ENCODE measurements around the gene HLCS. TPM values are rescaled to one million over a fixed set of nuclear protein-coding genes. Genes with fewer than 3 reads are reported as not detected.

Gene HLCS
- total and polyA plus RNA-seq, 2 donors (not counting 1 experiment from before 2014, with no cell fraction given): 23.1 to 40.0 TPM

GRCh38 chr21:36877741-36878140 lies 88.7 kb downstream of the HLCS start:
- H3K27me3 ChIP-seq (ENCODE audit: control insufficient read depth, insufficient read depth, low read length): no peaks in the 10 kb centered on the region
- no peaks in the 10 kb centered on the region for H3K36me3 ChIP-seq (ENCODE audit: control insufficient read depth, insufficient read depth, low read length)
- H4K20me1 ChIP-seq (ENCODE audit: control insufficient read depth, extremely low read depth, insufficient read depth, low read length): no peaks in the 10 kb centered on the region
- H3K27ac ChIP-seq (ENCODE audit: insufficient read depth, low read length): no peak overlapping the region
- TF ChIP-seq EZH2 (IDR thresholded peaks at IDR 0.05; ENCODE audit: low read length, missing control alignments): no peak
- TF ChIP-seq CTCF (conservative IDR thresholded peaks at IDR 0.05 in 1 of 2, IDR thresholded peaks at IDR 0.05 in 1 of 2; ENCODE audit: low read depth in 1 of 2, low read length in 2 of 2): no peak
- no peaks in the 10 kb centered on the region for H3K79me2 ChIP-seq (ENCODE audit: control insufficient read depth, insufficient read depth, low read length)
- DNase-seq (ENCODE audit: low read depth in 2 of 2): no peak
- H3K9ac ChIP-seq (ENCODE audit: insufficient read depth, low read length): no peak overlapping the region
- H3K4me2 ChIP-seq (ENCODE audit: extremely low read depth, insufficient read depth, low read length): no peak overlapping the region
- no peak overlapping the region for H3K4me3 ChIP-seq (replicated peaks in 1 of 4; ENCODE audit: control extremely low read depth in 1 of 4, insufficient read depth in 1 of 4, low read depth in 3 of 4, low read length in 4 of 4)
- H2AFZ ChIP-seq (ENCODE audit: low read length): no peak overlapping the region
- H3K9me3 ChIP-seq (ENCODE audit: control insufficient read depth, insufficient read depth, low read depth, low read length): no peaks in the 10 kb centered on the region
- H3K4me1 ChIP-seq (ENCODE audit: control insufficient read depth, extremely low read depth, insufficient read depth, low read length): no peaks in the 10 kb centered on the region

- TF ChIP-seq CTCF (conservative IDR thresholded peaks at IDR 0.05 in 1 of 2, IDR thresholded peaks at IDR 0.05 in 1 of 2; ENCODE audit: low read depth in 1 of 2, low read length in 2 of 2) (no peak), EZH2 (IDR thresholded peaks at IDR 0.05; ENCODE audit: low read length, missing control alignments) (no peak)
- Histone ChIP-seq H3K79me2 (ENCODE audit: control insufficient read depth, insufficient read depth, low read length) (no peaks in the 10 kb centered on the region), H3K4me3 (replicated peaks in 1 of 4; ENCODE audit: control extremely low read depth in 1 of 4, insufficient read depth in 1 of 4, low read depth in 3 of 4, low read length in 4 of 4) (no peak overlapping the region), H3K27me3 (ENCODE audit: control insufficient read depth, insufficient read depth, low read length) (no peaks in the 10 kb centered on the region), H3K36me3 (ENCODE audit: control insufficient read depth, insufficient read depth, low read length) (no peaks in the 10 kb centered on the region), H3K9me3 (ENCODE audit: control insufficient read depth, insufficient read depth, low read depth, low read length) (no peaks in the 10 kb centered on the region), H4K20me1 (ENCODE audit: control insufficient read depth, extremely low read depth, insufficient read depth, low read length) (no peaks in the 10 kb centered on the region), H3K4me1 (ENCODE audit: control insufficient read depth, extremely low read depth, insufficient read depth, low read length) (no peaks in the 10 kb centered on the region), H3K9ac (ENCODE audit: insufficient read depth, low read length) (no peak overlapping the region), H3K27ac (ENCODE audit: insufficient read depth, low read length) (no peak overlapping the region), H3K4me2 (ENCODE audit: extremely low read depth, insufficient read depth, low read length) (no peak overlapping the region), H2AFZ (ENCODE audit: low read length) (no peak overlapping the region)
- DNase-seq (ENCODE audit: low read depth in 2 of 2): no peak
These were observed 91.8 kb downstream of the HLCS start for GRCh38 chr21:36874665-36875064.

- H3K9me3 ChIP-seq (ENCODE audit: control insufficient read depth, insufficient read depth, low read depth, low read length): no peaks in the 10 kb centered on the region
- no peaks in the 10 kb centered on the region for H3K27me3 ChIP-seq (ENCODE audit: control insufficient read depth, insufficient read depth, low read length)
- no peaks in the 10 kb centered on the region for H3K36me3 ChIP-seq (ENCODE audit: control insufficient read depth, insufficient read depth, low read length)
- no peak overlapping the region for H3K4me3 ChIP-seq (replicated peaks in 1 of 4; ENCODE audit: control extremely low read depth in 1 of 4, insufficient read depth in 1 of 4, low read depth in 3 of 4, low read length in 4 of 4)
- no peaks in the 10 kb centered on the region for H3K79me2 ChIP-seq (ENCODE audit: control insufficient read depth, insufficient read depth, low read length)
- H3K27ac ChIP-seq (ENCODE audit: insufficient read depth, low read length): no peak overlapping the region
- TF ChIP-seq EZH2 (IDR thresholded peaks at IDR 0.05; ENCODE audit: low read length, missing control alignments) (no peak), CTCF (conservative IDR thresholded peaks at IDR 0.05 in 1 of 2, IDR thresholded peaks at IDR 0.05 in 1 of 2; ENCODE audit: low read depth in 1 of 2, low read length in 2 of 2) (no peak)
- H3K9ac ChIP-seq (ENCODE audit: insufficient read depth, low read length): no peak overlapping the region
- H2AFZ ChIP-seq (ENCODE audit: low read length): no peak overlapping the region
- H3K4me1 ChIP-seq (ENCODE audit: control insufficient read depth, extremely low read depth, insufficient read depth, low read length): no peaks in the 10 kb centered on the region
- H4K20me1 ChIP-seq (ENCODE audit: control insufficient read depth, extremely low read depth, insufficient read depth, low read length): no peaks in the 10 kb centered on the region
- no peak overlapping the region for H3K4me2 ChIP-seq (ENCODE audit: extremely low read depth, insufficient read depth, low read length)
- DNase-seq (ENCODE audit: low read depth in 2 of 2): no peak
These were observed 93.0 kb downstream of the HLCS start for GRCh38 chr21:36873513-36873912.
